GM12875 (cell line): ENCODE measurements around the gene LIMS1.
"Not testable (repeated sequence)": the region's sequence is repeated elsewhere in the genome, so short reads cannot be mapped to it uniquely, and the experiment has no call there.

Experiments used
- H3K4me3 ChIP-seq: one replicate; pipeline ENCODE4 v1.5.1; 2011; ENCODE audit warnings: low read depth, low read length, control low read depth
- CTCF ChIP-seq: IDR thresholded peaks from 2 replicates; pipeline ENCODE4 v1.5.1; 2011; ENCODE audit warnings: low read depth, mild to moderate bottlenecking, control low read depth, inconsistent platforms, low read length, moderate library complexity, borderline replicate concordance; ENCODE audit not compliant: insufficient read depth

The LIMS1 gene

GRCh38 chr2:108643261-108643849, 109.1 kb downstream of the LIMS1 start:
- no peak for TF ChIP-seq CTCF
- H3K4me3 ChIP-seq: no peak overlapping the region

- not testable (repeated sequence) for H3K4me3 ChIP-seq
These were observed 109.6 kb downstream of the LIMS1 start for GRCh38 chr2:108643862-108644261.

- H3K4me3 ChIP-seq: not testable (repeated sequence)
These were observed 110.2 kb downstream of the LIMS1 start for GRCh38 chr2:108644446-108644845.

- not testable (repeated sequence) for H3K4me3 ChIP-seq
These were observed 114.5 kb downstream of the LIMS1 start for GRCh38 chr2:108648796-108649195.

GRCh38 chr2:108650465-108650864, 116.2 kb downstream of the LIMS1 start:
- H3K4me3 ChIP-seq: not testable (repeated sequence)

- H3K4me3 ChIP-seq: not testable (repeated sequence)
These were observed 117.2 kb downstream of the LIMS1 start for GRCh38 chr2:108651468-108651867.

GRCh38 chr2:108652187-108652931, 118.1 kb downstream of the LIMS1 start:
- not testable (repeated sequence) for H3K4me3 ChIP-seq

- H3K4me3 ChIP-seq: not testable (repeated sequence)
These were observed 119.2 kb downstream of the LIMS1 start for GRCh38 chr2:108653425-108653824.

- H3K4me3 ChIP-seq: not testable (repeated sequence)
These were observed 119.6 kb downstream of the LIMS1 start for GRCh38 chr2:108653849-108654248.

- not testable (repeated sequence) for H3K4me3 ChIP-seq
These were observed 120.4 kb downstream of the LIMS1 start for GRCh38 chr2:108654521-108655125.

GRCh38 chr2:108655270-108655669, 121.0 kb downstream of the LIMS1 start:
- not testable (repeated sequence) for H3K4me3 ChIP-seq

- H3K4me3 ChIP-seq: not testable (repeated sequence)
These were observed 122.0 kb downstream of the LIMS1 start for GRCh38 chr2:108656282-108656681.

GRCh38 chr2:108657517-108657916, 123.2 kb downstream of the LIMS1 start:
- not testable (repeated sequence) for H3K4me3 ChIP-seq

GRCh38 chr2:108658553-108658952, 124.3 kb downstream of the LIMS1 start:
- not testable (repeated sequence) for H3K4me3 ChIP-seq

GRCh38 chr2:108661493-108661892, 127.2 kb downstream of the LIMS1 start:
- H3K4me3 ChIP-seq: not testable (repeated sequence)

GRCh38 chr2:108662207-108662612, 127.9 kb downstream of the LIMS1 start:
- not testable (repeated sequence) for H3K4me3 ChIP-seq

- H3K4me3 ChIP-seq: not testable (repeated sequence)
These were observed 129.1 kb downstream of the LIMS1 start for GRCh38 chr2:108663346-108663745.

- not testable (repeated sequence) for H3K4me3 ChIP-seq
These were observed 129.8 kb downstream of the LIMS1 start for GRCh38 chr2:108664089-108664488.

GRCh38 chr2:108664979-108665378, 130.7 kb downstream of the LIMS1 start:
- H3K4me3 ChIP-seq: not testable (repeated sequence)

GRCh38 chr2:108665975-108666374, 131.7 kb downstream of the LIMS1 start:
- not testable (repeated sequence) for H3K4me3 ChIP-seq
